Occipital lobe (tissue), 2 donors: Measurements from ENCODE around the gene COPS7B. TPM values are rescaled to one million over a fixed set of nuclear protein-coding genes. Genes with fewer than 3 reads are reported as not detected.
"Not testable (repeated sequence)": the region's sequence is repeated elsewhere in the genome, so short reads cannot be mapped to it uniquely, and the experiment has no call there.

Experiments
- DNase-seq: peaks from one replicate; lab custom pipeline; 2025; lab: John Stamatoyannopoulos, UW
- total RNA-seq: library from RNA; depleted of rRNA; stranded (reverse); fragments of >200 nt; gene quantifications from one replicate; pipeline ENCODE4 v1.2.3, GENCODE V29; 2014

The COPS7B gene
- 22.3 TPM for total RNA-seq

GRCh38 chr2:231786177-231786916, at the start of gene COPS7B:
TSS of gene COPS7B (plus strand) at chr2:231786445. CDS start at chr2:231788571, 2,126 bp downstream.
- DNase-seq = peak; percentile 74

- DNase-seq = no peak
Measured at GRCh38 chr2:231737761-231738160, 48.5 kb upstream of the COPS7B start.

- no peak for DNase-seq
Measured at GRCh38 chr2:231743376-231744116, 42.7 kb upstream of the COPS7B start.

GRCh38 chr2:231745303-231746038, 40.8 kb upstream of the COPS7B start:
- no peak for DNase-seq

GRCh38 chr2:231748153-231748896, 37.9 kb upstream of the COPS7B start:
- not testable (repeated sequence) for DNase-seq

GRCh38 chr2:231749016-231749415, 37.2 kb upstream of the COPS7B start:
- DNase-seq = not testable (repeated sequence)

DNA sequence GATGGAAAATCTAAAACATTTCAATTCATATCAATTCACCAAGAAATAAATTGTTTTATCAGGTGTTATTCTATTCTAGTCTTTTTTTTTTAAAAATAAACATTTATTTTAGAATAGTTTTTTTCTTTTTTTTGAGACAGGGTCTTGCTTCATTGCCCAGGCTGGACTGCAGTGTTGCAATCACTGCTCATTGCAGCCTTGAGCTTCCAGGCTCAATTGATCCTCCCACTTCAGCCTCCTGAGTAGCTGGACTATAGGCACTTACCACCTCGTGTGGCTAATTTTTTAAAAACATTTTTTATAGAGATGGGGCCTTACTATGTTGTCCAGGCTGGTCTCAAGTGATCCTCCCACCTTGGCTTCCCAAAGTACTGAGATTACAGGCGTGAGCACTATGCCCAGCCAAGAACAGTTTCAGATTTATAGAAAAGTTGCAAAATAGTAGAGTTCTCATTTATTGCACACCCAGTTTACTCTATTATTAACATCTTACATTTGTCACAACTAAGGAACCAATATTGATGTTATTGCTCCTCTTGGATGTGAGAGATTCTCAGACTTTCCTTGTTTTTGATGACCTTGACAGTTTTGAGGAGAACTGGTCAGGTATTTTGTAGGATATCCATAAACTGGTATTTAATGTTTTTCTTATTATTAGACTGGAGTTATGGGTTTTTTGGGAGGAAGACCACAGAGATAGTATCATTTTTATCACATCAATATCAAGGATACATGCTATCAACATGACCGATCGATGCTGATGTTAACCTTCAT, 35.0 kb upstream of the COPS7B start:
- no peak for DNase-seq

GRCh38 chr2:231752061-231752460, 34.2 kb upstream of the COPS7B start:
- DNase-seq = no peak

- no peak for DNase-seq
Measured at GRCh38 chr2:231761735-231762134, 24.5 kb upstream of the COPS7B start.

GRCh38 chr2:231764124-231764523, 22.1 kb upstream of the COPS7B start:
- no peak for DNase-seq

GRCh38 chr2:231764760-231765159, 21.5 kb upstream of the COPS7B start:
- peak; percentile 20 for DNase-seq

DNA sequence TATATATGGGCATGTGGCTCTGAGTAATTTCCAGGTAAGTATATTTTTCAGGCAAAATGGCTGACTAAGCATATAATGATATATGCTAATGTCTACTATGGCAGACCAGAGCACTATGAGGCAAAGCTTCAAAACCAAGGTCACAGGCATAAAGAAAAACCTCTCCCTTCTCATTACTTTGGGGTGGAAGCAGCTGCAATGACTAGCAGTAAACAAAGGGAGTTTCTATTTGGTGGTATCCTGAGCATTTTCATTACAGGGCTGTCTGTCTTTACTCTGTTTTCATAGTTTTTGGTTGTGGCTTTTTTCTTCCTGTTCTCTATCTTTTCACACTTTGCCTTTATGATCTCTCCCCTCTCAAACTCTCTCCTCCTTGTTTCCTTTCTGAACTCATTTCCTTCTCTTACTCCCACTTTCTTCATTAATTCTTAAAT, 20.7 kb upstream of the COPS7B start:
- no peak for DNase-seq

DNA sequence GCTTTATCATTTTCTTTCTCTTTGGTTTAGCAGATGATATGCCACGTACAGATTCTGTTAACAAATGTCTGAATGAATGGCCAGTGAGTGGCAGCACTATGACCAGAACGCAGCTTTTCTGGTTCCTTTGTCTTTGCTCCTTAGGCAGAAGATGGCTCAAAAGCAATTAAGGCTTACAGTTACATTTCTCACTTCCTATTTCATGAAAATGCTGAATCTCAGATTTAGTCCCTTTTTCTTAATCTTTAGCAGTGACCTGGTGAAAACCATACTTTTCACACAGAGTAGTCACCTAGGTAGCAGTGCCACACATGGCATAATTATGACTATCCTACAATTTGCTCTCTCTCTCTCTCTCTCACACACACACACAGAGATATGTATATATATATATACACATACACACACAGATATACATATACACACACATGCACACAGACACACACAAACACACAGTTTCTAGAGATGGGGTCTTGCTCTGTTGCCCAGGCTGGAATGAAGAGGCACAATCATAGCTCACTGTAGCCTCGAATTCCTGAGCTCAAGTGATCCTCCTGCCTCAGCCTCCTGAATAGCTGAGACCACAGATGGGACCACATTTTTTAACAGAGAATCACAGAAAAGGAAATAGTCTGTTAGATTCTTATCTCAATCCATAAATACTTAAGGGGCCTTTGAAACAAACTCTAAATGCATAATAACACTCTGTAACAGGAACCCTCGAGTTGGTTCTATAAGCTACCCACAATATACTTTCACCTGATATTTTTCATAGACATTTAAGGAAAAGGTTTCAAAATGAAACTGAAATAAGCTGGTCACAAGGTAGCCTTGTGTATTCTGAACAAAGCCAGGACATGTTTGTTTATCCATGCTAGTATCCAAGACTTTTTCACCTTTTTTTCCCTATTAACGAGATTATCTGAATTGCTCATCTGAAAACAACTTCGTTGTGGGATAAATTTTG, 16.8 kb upstream of the COPS7B start:
- DNase-seq = no peak

GRCh38 chr2:231780123-231780908, 5.9 kb upstream of the COPS7B start:
- DNase-seq = no peak

GRCh38 chr2:231780909-231781797, 5.1 kb upstream of the COPS7B start, which contains the start of gene PDE6D:
TSS of gene PDE6D (minus strand) at chr2:231781282. CDS start at chr2:231781114, 168 bp downstream.
- DNase-seq = peak; percentile 97

DNA sequence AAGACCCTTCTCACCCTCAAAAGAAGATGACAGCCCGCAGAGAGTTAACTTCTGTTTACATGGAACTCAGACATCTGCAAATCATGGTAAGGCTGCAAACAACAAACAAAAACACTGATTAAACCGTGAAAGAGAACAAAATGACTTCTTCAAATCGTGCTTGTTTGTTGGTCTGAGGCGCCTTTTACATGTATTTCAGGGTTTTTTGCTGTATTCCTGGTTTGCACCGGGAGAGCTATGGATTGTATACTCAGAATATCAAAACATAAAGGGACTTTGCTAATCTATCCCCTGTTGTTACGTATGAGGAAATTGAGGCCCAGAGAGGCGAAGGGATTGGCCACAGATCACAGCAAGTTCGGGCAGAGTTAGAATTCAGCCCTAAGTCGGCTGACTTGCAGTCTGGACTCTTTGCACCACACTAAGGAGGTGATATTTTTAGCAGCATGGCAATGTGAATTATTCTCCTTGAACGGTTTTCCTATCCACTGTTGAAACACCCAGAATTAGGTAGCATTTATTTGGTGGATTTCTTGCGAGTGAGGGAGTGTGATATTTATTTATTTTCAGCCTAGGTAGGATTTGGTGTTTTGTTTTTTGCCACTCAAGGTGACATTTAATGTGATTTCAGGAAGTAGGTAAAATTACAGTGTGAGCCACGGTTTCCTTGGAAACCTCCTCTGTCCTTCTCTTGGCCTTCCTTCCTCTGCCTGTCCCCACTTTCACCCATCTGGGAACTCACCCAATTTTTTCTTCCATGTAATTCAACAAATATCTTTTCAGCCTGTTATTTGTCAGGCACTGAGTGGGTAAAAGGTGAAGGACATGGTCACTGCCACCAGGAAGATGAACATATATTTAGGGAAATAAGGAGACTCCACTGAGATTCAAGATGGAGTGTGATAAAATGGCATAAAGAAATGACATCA, 4.2 kb upstream of the COPS7B start:
- peak; percentile 28 for DNase-seq
